Measurements from ENCODE around the gene MCIDAS.

MCIDAS gene

GRCh38 chr5:55226027-55226933, 835 bp downstream of the MCIDAS start:
- H3K36me3 ChIP-seq (ENCODE audit: control insufficient read depth, insufficient read depth, low read length): no peaks in the 10 kb centered on the region
- DNase-seq (ENCODE audit: extremely low read depth, insufficient read length): peak; percentile 77
- H3K4me3 ChIP-seq (replicated peaks; ENCODE audit: low read depth, low read length): peak overlapping the region; percentile 41
- peak; percentile 87 for TF ChIP-seq CTCF (IDR thresholded peaks at IDR 0.05; ENCODE audit: insufficient read depth, low read length, poor library complexity, severe bottlenecking)
- peaks cover 3% of the 10 kb centered on the region for H3K27me3 ChIP-seq (replicated peaks; ENCODE audit: control insufficient read depth, insufficient read depth, low read length)

GRCh38 chr5:55225346-55225745, 1.8 kb downstream of the MCIDAS start:
- no peak overlapping the region for H3K4me3 ChIP-seq (replicated peaks; ENCODE audit: low read depth, low read length)
- no peak for DNase-seq (ENCODE audit: extremely low read depth, insufficient read length)
- peaks cover 5% of the 10 kb centered on the region for H3K27me3 ChIP-seq (replicated peaks; ENCODE audit: control insufficient read depth, insufficient read depth, low read length)
- no peaks in the 10 kb centered on the region for H3K36me3 ChIP-seq (ENCODE audit: control insufficient read depth, insufficient read depth, low read length)
- no peak for TF ChIP-seq CTCF (IDR thresholded peaks at IDR 0.05; ENCODE audit: insufficient read depth, low read length, poor library complexity, severe bottlenecking)

GRCh38 chr5:55223812-55224240, 3.3 kb downstream of the MCIDAS start:
- Histone ChIP-seq H3K36me3 (ENCODE audit: control insufficient read depth, insufficient read depth, low read length) (no peaks in the 10 kb centered on the region), H3K4me3 (replicated peaks; ENCODE audit: low read depth, low read length) (no peak overlapping the region), H3K27me3 (replicated peaks; ENCODE audit: control insufficient read depth, insufficient read depth, low read length) (peaks cover 5% of the 10 kb centered on the region)
- no peak for DNase-seq (ENCODE audit: extremely low read depth, insufficient read length)
- no peak for TF ChIP-seq CTCF (IDR thresholded peaks at IDR 0.05; ENCODE audit: insufficient read depth, low read length, poor library complexity, severe bottlenecking)

GRCh38 chr5:55222985-55223811, 3.9 kb downstream of the MCIDAS start:
- no peaks in the 10 kb centered on the region for H3K36me3 ChIP-seq (ENCODE audit: control insufficient read depth, insufficient read depth, low read length)
- H3K27me3 ChIP-seq (replicated peaks; ENCODE audit: control insufficient read depth, insufficient read depth, low read length): peaks cover 4% of the 10 kb centered on the region
- no peak overlapping the region for H3K4me3 ChIP-seq (replicated peaks; ENCODE audit: low read depth, low read length)
- no peak for TF ChIP-seq CTCF (IDR thresholded peaks at IDR 0.05; ENCODE audit: insufficient read depth, low read length, poor library complexity, severe bottlenecking)
- DNase-seq (ENCODE audit: extremely low read depth, insufficient read length): peak; percentile 34

- Histone ChIP-seq H3K36me3 (ENCODE audit: control insufficient read depth, insufficient read depth, low read length) (no peaks in the 10 kb centered on the region), H3K4me3 (replicated peaks; ENCODE audit: low read depth, low read length) (no peak overlapping the region), H3K27me3 (replicated peaks; ENCODE audit: control insufficient read depth, insufficient read depth, low read length) (peaks cover 3% of the 10 kb centered on the region)
- no peak for DNase-seq (ENCODE audit: extremely low read depth, insufficient read length)
- TF ChIP-seq CTCF (IDR thresholded peaks at IDR 0.05; ENCODE audit: insufficient read depth, low read length, poor library complexity, severe bottlenecking): no peak
Measured at GRCh38 chr5:55222092-55222984, 4.8 kb downstream of the MCIDAS start.

All from GM06990 (cell line).